ENCODE measurements around the gene VAT1L. TPM values are rescaled to one million over a fixed set of nuclear protein-coding genes. Genes with fewer than 3 reads are reported as not detected.

Gene VAT1L
- total RNA-seq, 1 experiment from 2014 or later: 33.8 TPM

- no peak overlapping the region for H3K18ac ChIP-seq (ENCODE audit: insufficient read length, low read depth, low read length)
- no peak overlapping the region for H4K8ac ChIP-seq (replicated peaks; ENCODE audit: insufficient read length, low read depth, low read length)
- Mint-ChIP-seq H3K4me3 (no peak overlapping the region), H3K27ac (no peak overlapping the region), H3K4me1 (peaks cover 28 to 36% of the 10 kb centered on the region in 2 experiments), H3K36me3 (ENCODE audit: insufficient read depth in 1 of 3, low read depth in 3 of 3) (peaks cover 0 to 17% (median 4%) of the 10 kb centered on the region in 3 experiments; a peak in 5 of 7 replicates), H3K9me3 (no peaks in the 10 kb centered on the region), H3K27me3 (ENCODE audit: low read depth) (peaks cover 20% of the 10 kb centered on the region)
- H4K5ac ChIP-seq (ENCODE audit: insufficient read length, low read depth, low read length): no peak overlapping the region
- no peak overlapping the region for H2BK120ac ChIP-seq (ENCODE audit: low read depth, low read length, poor library complexity, severe bottlenecking)
- no peak overlapping the region for H3K9ac ChIP-seq (ENCODE audit: extremely low read depth, insufficient read length, low read length)
- H3K4me2 ChIP-seq (ENCODE audit: insufficient read depth, insufficient read length, low read length): no peak overlapping the region
- H3K56ac ChIP-seq (ENCODE audit: insufficient read length, low read depth, low read length): no peak overlapping the region
- H2BK20ac ChIP-seq (ENCODE audit: low read depth, low read length, poor library complexity, severe bottlenecking): no peak overlapping the region
- H3K4me1 ChIP-seq (ENCODE audit: insufficient read depth, low read length): 0 out of 2 replicates have a peak, but pooled peaks cover 2% of the 10 kb centered on the region
- H3K79me2 ChIP-seq (ENCODE audit: insufficient read depth, low read length): no peaks in the 10 kb centered on the region
- H3K23ac ChIP-seq (ENCODE audit: insufficient read length, low read depth, low read length): no peak overlapping the region
- no peak overlapping the region for H2BK15ac ChIP-seq (ENCODE audit: low read depth, low read length)
- H3K9me3 ChIP-seq (ENCODE audit: control insufficient read depth, low read depth, low read length): no peaks in the 10 kb centered on the region
- H4K91ac ChIP-seq (ENCODE audit: insufficient read length, low read depth, low read length): no peak overlapping the region
- H2BK5ac ChIP-seq (ENCODE audit: insufficient read length, low read length): no peak overlapping the region
- no peaks in the 10 kb centered on the region for H3K23me2 ChIP-seq (ENCODE audit: insufficient read length, low read depth, low read length, poor library complexity, severe bottlenecking)
- no peaks in the 10 kb centered on the region for H4K20me1 ChIP-seq (ENCODE audit: control insufficient read depth, insufficient read depth, insufficient read length)
- no peak overlapping the region for H3K27ac ChIP-seq (ENCODE audit: insufficient read length, low read depth, low read length)
- no peak for DNase-seq
- H3T11ph ChIP-seq (ENCODE audit: low read length): no peak overlapping the region
- H2AK5ac ChIP-seq (ENCODE audit: insufficient read length, low read length): no peak overlapping the region
- H3K27me3 ChIP-seq (ENCODE audit: insufficient read depth, low read length): no peaks in the 10 kb centered on the region; the same call in 1 of the 2 replicates
- H2AFZ ChIP-seq (ENCODE audit: low read length): no peak overlapping the region
- H3K79me1 ChIP-seq (ENCODE audit: insufficient read depth, low read depth, low read length, poor library complexity, severe bottlenecking): no peaks in the 10 kb centered on the region
- no CpG with 5 or more reads among the region's 5 CpGs for WGBS (ENCODE audit: extremely low coverage, insufficient read length, low lambda C conversion rate)
- H3K4ac ChIP-seq (ENCODE audit: low read depth, low read length): no peak overlapping the region
- H3K14ac ChIP-seq (ENCODE audit: insufficient read depth, low read length): no peak overlapping the region
- TF ChIP-seq, protein P1, sequence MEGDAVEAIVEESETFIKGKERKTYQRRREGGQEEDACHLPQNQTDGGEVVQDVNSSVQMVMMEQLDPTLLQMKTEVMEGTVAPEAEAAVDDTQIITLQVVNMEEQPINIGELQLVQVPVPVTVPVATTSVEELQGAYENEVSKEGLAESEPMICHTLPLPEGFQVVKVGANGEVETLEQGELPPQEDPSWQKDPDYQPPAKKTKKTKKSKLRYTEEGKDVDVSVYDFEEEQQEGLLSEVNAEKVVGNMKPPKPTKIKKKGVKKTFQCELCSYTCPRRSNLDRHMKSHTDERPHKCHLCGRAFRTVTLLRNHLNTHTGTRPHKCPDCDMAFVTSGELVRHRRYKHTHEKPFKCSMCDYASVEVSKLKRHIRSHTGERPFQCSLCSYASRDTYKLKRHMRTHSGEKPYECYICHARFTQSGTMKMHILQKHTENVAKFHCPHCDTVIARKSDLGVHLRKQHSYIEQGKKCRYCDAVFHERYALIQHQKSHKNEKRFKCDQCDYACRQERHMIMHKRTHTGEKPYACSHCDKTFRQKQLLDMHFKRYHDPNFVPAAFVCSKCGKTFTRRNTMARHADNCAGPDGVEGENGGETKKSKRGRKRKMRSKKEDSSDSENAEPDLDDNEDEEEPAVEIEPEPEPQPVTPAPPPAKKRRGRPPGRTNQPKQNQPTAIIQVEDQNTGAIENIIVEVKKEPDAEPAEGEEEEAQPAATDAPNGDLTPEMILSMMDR (conservative IDR thresholded peaks at IDR 0.05): no peak
- no peak overlapping the region for H2BK12ac ChIP-seq (ENCODE audit: insufficient read length, low read depth, low read length)
Measured at GRCh38 chr16:77853161-77853560, 64.8 kb downstream of the VAT1L start.

Measured in H9 (cell line).